Loucy (cell line): ENCODE data around the gene SPAG9.

Experiments used
- H2AFZ ChIP-seq: fragments of 200-600 bp; sonication (generic); 2 replicates; pipeline ENCODE4 v1.6.0; 2016; ENCODE audit warnings: antibody characterized with exemption, mild to moderate bottlenecking, low read length, moderate library complexity
- H3F3A ChIP-seq: fragments of 200-600 bp; 2 replicates; pipeline ENCODE4 v1.6.0; 2016; ENCODE audit warnings: antibody characterized with exemption, low read depth, mild to moderate bottlenecking
- H3K27me3 ChIP-seq: fragments of 200-600 bp; sonication (generic); 2 replicates; pipeline ENCODE4 v1.6.1; 2014; ENCODE audit warnings: low read length, mild to moderate bottlenecking; ENCODE audit not compliant: insufficient read depth, poor library complexity, severe bottlenecking
- H3K36me3 ChIP-seq: fragments of 200-600 bp; sonication (generic); 2 replicates; pipeline ENCODE4 v1.6.1; 2016; ENCODE audit warnings: low read length; ENCODE audit not compliant: insufficient read depth
- H3K4me1 ChIP-seq: fragments of 200-600 bp; sonication (generic); 2 replicates; pipeline ENCODE4 v1.5.1; 2014; ENCODE audit warnings: low read length, mild to moderate bottlenecking; ENCODE audit not compliant: insufficient read depth, poor library complexity, severe bottlenecking
- H3K4me2 ChIP-seq: fragments of 200-600 bp; sonication (generic); 2 replicates; pipeline ENCODE4 v1.6.0; 2014; ENCODE audit warnings: antibody characterized with exemption, low read length, low read depth, mild to moderate bottlenecking; ENCODE audit not compliant: poor library complexity, severe bottlenecking
- H3K4me3 ChIP-seq: fragments of 200-600 bp; sonication (generic); 2 replicates; pipeline ENCODE4 v1.5.1; 2014; ENCODE audit warnings: low read length, mild to moderate bottlenecking, mixed read lengths; ENCODE audit not compliant: poor library complexity, severe bottlenecking
- H3K79me2 ChIP-seq: fragments of 200-600 bp; sonication (generic); 2 replicates; pipeline ENCODE4 v1.6.1; 2014; ENCODE audit warnings: low read length; ENCODE audit not compliant: insufficient read depth
- H3K9ac ChIP-seq: fragments of 200-600 bp; sonication (generic); 2 replicates; pipeline ENCODE4 v1.6.0; 2014; ENCODE audit warnings: mild to moderate bottlenecking, low read depth, low read length, moderate library complexity; ENCODE audit not compliant: poor library complexity, severe bottlenecking
- H3K9me2 ChIP-seq: fragments of 200-600 bp; sonication (generic); replicated peaks from 2 replicates; pipeline ENCODE4 v1.6.1; 2016; ENCODE audit warnings: low read depth, low read length, mixed read lengths
- H3K9me3 ChIP-seq: fragments of 200-600 bp; sonication (generic); 2 replicates; pipeline ENCODE4 v1.6.1; 2014; ENCODE audit warnings: mild to moderate bottlenecking, antibody characterized with exemption, low read length, low read depth; ENCODE audit not compliant: insufficient read depth
- H4K20me1 ChIP-seq: fragments of 200-600 bp; sonication (generic); 2 replicates; pipeline ENCODE4 v1.6.0; 2014; ENCODE audit warnings: antibody characterized with exemption, low read length, mild to moderate bottlenecking; ENCODE audit not compliant: insufficient read depth, poor library complexity, severe bottlenecking
- CTCF ChIP-seq: fragments of 200-600 bp; sonication (generic); conservative IDR thresholded peaks from 2 replicates; pipeline ENCODE4 v1.5.1; 2014; ENCODE audit warnings: mild to moderate bottlenecking, antibody characterized with exemption, low read length
- EZH2phosphoT487 ChIP-seq: fragments of 200-600 bp; IDR thresholded peaks from 2 replicates; pipeline ENCODE4 v1.6.1; 2018; ENCODE audit warnings: antibody characterized with exemption, mild to moderate bottlenecking, moderate library complexity, borderline replicate concordance

SPAG9 gene

GRCh38 chr17:51006601-51007000, 114.1 kb downstream of the SPAG9 start:
- Histone ChIP-seq H3K4me2 (no peak overlapping the region), H3F3A (no peaks in the 10 kb centered on the region; the same call in 1 of the 2 replicates), H3K9me2 (no peaks in the 10 kb centered on the region), H4K20me1 (no peaks in the 10 kb centered on the region), H2AFZ (no peak overlapping the region), H3K9me3 (no peaks in the 10 kb centered on the region), H3K36me3 (peaks cover 44% of the 10 kb centered on the region; the same call in 1 of the 2 replicates), H3K9ac (no peak overlapping the region), H3K27me3 (no peaks in the 10 kb centered on the region), H3K79me2 (no peaks in the 10 kb centered on the region), H3K4me1 (no peaks in the 10 kb centered on the region), H3K4me3 (no peak overlapping the region)
- TF ChIP-seq EZH2phosphoT487: no peak
- TF ChIP-seq CTCF: no peak

- Histone ChIP-seq H3K4me1 (no peaks in the 10 kb centered on the region), H4K20me1 (no peaks in the 10 kb centered on the region), H3K9me2 (no peaks in the 10 kb centered on the region), H3K79me2 (no peaks in the 10 kb centered on the region), H3F3A (no peaks in the 10 kb centered on the region; the same call in 1 of the 2 replicates), H3K9me3 (no peaks in the 10 kb centered on the region), H3K4me2 (no peak overlapping the region), H2AFZ (no peak overlapping the region), H3K9ac (no peak overlapping the region), H3K36me3 (peaks cover 48% of the 10 kb centered on the region; the same call in 1 of the 2 replicates), H3K27me3 (no peaks in the 10 kb centered on the region), H3K4me3 (no peak overlapping the region)
- TF ChIP-seq EZH2phosphoT487 (no peak), CTCF (no peak)
Observed at GRCh38 chr17:51005768-51006167, 114.9 kb downstream of the SPAG9 start.

- no peaks in the 10 kb centered on the region for H3K79me2 ChIP-seq
- H3F3A ChIP-seq: no peaks in the 10 kb centered on the region; the same call in 1 of the 2 replicates
- H3K9me2 ChIP-seq: no peaks in the 10 kb centered on the region
- H2AFZ ChIP-seq: no peak overlapping the region
- no peaks in the 10 kb centered on the region for H3K4me1 ChIP-seq
- H3K36me3 ChIP-seq: peaks cover 60% of the 10 kb centered on the region; the same call in 1 of the 2 replicates
- H3K4me3 ChIP-seq: no peak overlapping the region
- no peak overlapping the region for H3K9ac ChIP-seq
- no peaks in the 10 kb centered on the region for H3K27me3 ChIP-seq
- H3K9me3 ChIP-seq: no peaks in the 10 kb centered on the region
- H3K4me2 ChIP-seq: no peak overlapping the region
- H4K20me1 ChIP-seq: no peaks in the 10 kb centered on the region
- no peak for TF ChIP-seq CTCF
- no peak for TF ChIP-seq EZH2phosphoT487
Observed at GRCh38 chr17:51004249-51004648, 116.4 kb downstream of the SPAG9 start.
